IMR-90 (cell line): ENCODE data around the gene TCP11. TPM values are rescaled to one million over a fixed set of nuclear protein-coding genes. Genes with fewer than 3 reads are reported as not detected.

ENCODE experiments used
- ATAC-seq: fragments of 200-7000 bp; cut with Tn5 transposase; 2 replicates; pipeline ENCODE4 v1.9.1; 2020; ENCODE audit warnings: low read depth, mild to moderate bottlenecking, moderate library complexity
- BruUV-seq: library from RNA; stranded (reverse); fragments of 400-500 nt; replicated peaks from 2 replicates; lab custom pipeline; 2021; lab: Mats Ljungman, UMichigan
- CTCF ChIA-PET: fragments of 300-600 bp; formaldehyde crosslinking; extraction: SDS; loops from one replicate; lab custom pipeline; 2021; ENCODE audit warnings: antibody characterized with exemption; lab: Yijun Ruan, JAX
- POLR2A ChIA-PET: fragments of 300-600 bp; sonication (Branson Sonifier 250); formaldehyde crosslinking; loops from one replicate; lab custom pipeline; 2022; ENCODE audit warnings: antibody characterized with exemption; ENCODE audit not compliant: unreplicated experiment; lab: Charles Lee
- DNase-seq: peaks from one replicate; pipeline ENCODE4 v3.0.0; 2013
- H2AFZ ChIP-seq: replicated peaks from 2 replicates; pipeline ENCODE3; 2013; ENCODE audit warnings: low read length, mild to moderate bottlenecking; ENCODE audit not compliant: poor library complexity
- H2AK5ac ChIP-seq: 2 replicates; pipeline ENCODE4 v1.6.1; 2013; ENCODE audit warnings: low read depth, low read length, inconsistent platforms
- H2AK9ac ChIP-seq: replicated peaks from 2 replicates; pipeline ENCODE3; 2013; ENCODE audit warnings: mild to moderate bottlenecking, low read depth, low read length, moderate library complexity; ENCODE audit not compliant: poor library complexity
- H2BK120ac ChIP-seq: 2 replicates; pipeline ENCODE4 v1.6.1; 2013; ENCODE audit warnings: low read depth, low read length, inconsistent platforms
- H2BK15ac ChIP-seq: 3 replicates; pipeline ENCODE4 v1.6.1; 2013; ENCODE audit warnings: low read depth, low read length, inconsistent platforms
- H2BK20ac ChIP-seq: 2 replicates; pipeline ENCODE4 v1.6.1; 2013; ENCODE audit warnings: low read depth, mild to moderate bottlenecking, inconsistent platforms, low read length, moderate library complexity
- H2BK5ac ChIP-seq: 2 replicates; pipeline ENCODE4 v1.6.1; 2013; ENCODE audit warnings: mild to moderate bottlenecking, low read depth, low read length, inconsistent platforms; ENCODE audit not compliant: poor library complexity, severe bottlenecking
- H3K14ac ChIP-seq: replicated peaks from 2 replicates; pipeline ENCODE4 v1.6.1; 2013; ENCODE audit warnings: low read depth, low read length, inconsistent platforms
- H3K18ac ChIP-seq: 2 replicates; pipeline ENCODE4 v1.6.1; 2013; ENCODE audit warnings: low read depth, low read length, control low read depth
- H3K23ac ChIP-seq: 2 replicates; pipeline ENCODE4 v1.6.1; 2013; ENCODE audit warnings: low read depth, low read length, inconsistent platforms
- H3K27ac ChIP-seq: 2 replicates; pipeline ENCODE4 v1.5.1; 2013; ENCODE audit warnings: mild to moderate bottlenecking, control low read depth, low read length; ENCODE audit not compliant: insufficient read depth
- H3K27me3 ChIP-seq: 2 replicates; pipeline ENCODE4 v1.6.1; 2013; ENCODE audit warnings: low read length; ENCODE audit not compliant: control insufficient read depth, insufficient read depth
- H3K36me3 ChIP-seq: 2 replicates; pipeline ENCODE4 v1.6.1; 2013; ENCODE audit warnings: low read length, mixed read lengths; ENCODE audit not compliant: control insufficient read depth, insufficient read depth
- H3K4ac ChIP-seq: 2 replicates; pipeline ENCODE4 v1.6.1; 2013; ENCODE audit warnings: low read depth, low read length, inconsistent platforms
- H3K4me1 ChIP-seq: 2 replicates; pipeline ENCODE4 v1.6.1; 2013; ENCODE audit warnings: low read length, mixed read lengths; ENCODE audit not compliant: control insufficient read depth, insufficient read depth
- H3K4me2 ChIP-seq: 2 replicates; pipeline ENCODE4 v1.6.1; 2013; ENCODE audit warnings: low read depth, mild to moderate bottlenecking, control low read depth, low read length, moderate library complexity
- H3K4me3 ChIP-seq: 2 replicates; pipeline ENCODE4 v1.5.1; 2013; ENCODE audit warnings: low read depth, mild to moderate bottlenecking, control low read depth, low read length, moderate library complexity; ENCODE audit not compliant: insufficient read depth
- H3K56ac ChIP-seq: 2 replicates; pipeline ENCODE4 v1.6.1; 2013; ENCODE audit warnings: low read length, inconsistent platforms; ENCODE audit not compliant: insufficient read depth; ENCODE audit errors: extremely low read depth
- H3K79me1 ChIP-seq, 2 experiments: 2 replicates each; pipeline ENCODE4 v1.6.1; 2013; ENCODE audit warnings: low read length in 2 of 2, inconsistent platforms in 1 of 2, low read depth in 1 of 2
- H3K9ac ChIP-seq: 2 replicates; pipeline ENCODE4 v1.6.1; 2013; ENCODE audit warnings: low read depth, low read length, control low read depth
- H3K9me1 ChIP-seq: 2 replicates; pipeline ENCODE4 v1.6.1; 2013; ENCODE audit warnings: low read length, inconsistent platforms; ENCODE audit not compliant: insufficient read depth
- H3K9me3 ChIP-seq: 2 replicates; pipeline ENCODE4 v1.6.1; 2013; ENCODE audit warnings: low read length; ENCODE audit not compliant: control insufficient read depth, insufficient read depth
- H4K20me1 ChIP-seq: 2 replicates; pipeline ENCODE4 v1.6.1; 2013; ENCODE audit warnings: low read length, inconsistent platforms; ENCODE audit not compliant: insufficient read depth
- H4K5ac ChIP-seq: 2 replicates; pipeline ENCODE4 v1.6.1; 2013; ENCODE audit warnings: mild to moderate bottlenecking, low read depth, low read length, control low read depth
- H4K8ac ChIP-seq, 2 experiments: 2 replicates each; pipeline ENCODE4 v1.6.1; 2013; ENCODE audit warnings: low read depth in 2 of 2, low read length in 2 of 2, control low read depth in 1 of 2, inconsistent platforms in 1 of 2
- H4K91ac ChIP-seq: 2 replicates; pipeline ENCODE4 v1.6.1; 2013; ENCODE audit warnings: low read depth, low read length, inconsistent platforms; ENCODE audit not compliant: insufficient read depth
- BHLHE40 ChIP-seq: fragments of 150-350 bp; IDR thresholded peaks from 2 replicates; pipeline ENCODE4 v1.6.1; 2016; ENCODE audit warnings: mild to moderate bottlenecking, low read depth, low read length
- CEBPB ChIP-seq: IDR thresholded peaks from 2 replicates; pipeline ENCODE4 v1.6.1; 2012; ENCODE audit warnings: low read depth, low read length, improper control_type of control experiment
- CHD1 ChIP-seq: IDR thresholded peaks from 2 replicates; pipeline ENCODE4 v1.6.1; 2012; ENCODE audit warnings: low read depth, low read length, improper control_type of control experiment
- CTCF ChIP-seq: conservative IDR thresholded peaks from 2 replicates; pipeline ENCODE4 v1.5.1; 2012; ENCODE audit warnings: mild to moderate bottlenecking, low read depth, low read length, improper control_type of control experiment
- ELK1 ChIP-seq: fragments of 150-350 bp; IDR thresholded peaks from 2 replicates; pipeline ENCODE4 v1.6.1; 2016; ENCODE audit warnings: low read depth, mild to moderate bottlenecking, low read length, moderate library complexity, borderline replicate concordance
- FOS ChIP-seq: fragments of 150-350 bp; IDR thresholded peaks from 2 replicates; pipeline ENCODE4 v1.6.1; 2016; ENCODE audit warnings: low read depth, low read length
- MAFK ChIP-seq: IDR thresholded peaks from 2 replicates; pipeline ENCODE4 v1.6.1; 2012; ENCODE audit warnings: low read depth, low read length, improper control_type of control experiment
- MAZ ChIP-seq: IDR thresholded peaks from 2 replicates; pipeline ENCODE4 v1.6.1; 2012; ENCODE audit warnings: low read depth, mild to moderate bottlenecking, low read length, improper control_type of control experiment, moderate library complexity, borderline replicate concordance
- MXI1 ChIP-seq: IDR thresholded peaks from 2 replicates; pipeline ENCODE4 v1.6.1; 2012; ENCODE audit warnings: low read depth, mild to moderate bottlenecking, low read length, moderate library complexity, borderline replicate concordance
- NFE2L2 ChIP-seq: fragments of 150-350 bp; IDR thresholded peaks from 2 replicates; pipeline ENCODE4 v1.6.1; 2016; ENCODE audit warnings: low read depth, mild to moderate bottlenecking, low read length
- RAD21 ChIP-seq: IDR thresholded peaks from 2 replicates; pipeline ENCODE4 v1.6.1; 2012; ENCODE audit warnings: low read length, improper control_type of control experiment
- RCOR1 ChIP-seq: IDR thresholded peaks from 2 replicates; pipeline ENCODE4 v1.6.1; 2012; ENCODE audit warnings: mild to moderate bottlenecking, low read length, improper control_type of control experiment; ENCODE audit not compliant: insufficient replicate concordance
- RFX5 ChIP-seq: IDR thresholded peaks from 2 replicates; pipeline ENCODE4 v1.8.0; 2012; ENCODE audit warnings: low read depth, mild to moderate bottlenecking, low read length, moderate library complexity
- SMC3 ChIP-seq: fragments of 150-350 bp; IDR thresholded peaks from 2 replicates; pipeline ENCODE4 v1.6.1; 2016; ENCODE audit warnings: low read depth, mild to moderate bottlenecking, antibody characterized with exemption, low read length, moderate library complexity
- USF2 ChIP-seq: fragments of 150-350 bp; IDR thresholded peaks from 2 replicates; pipeline ENCODE4 v1.6.1; 2017; ENCODE audit warnings: mild to moderate bottlenecking, antibody characterized with exemption, low read length, low read depth
- WGBS, 2 experiments: methylation state at CpG; one replicate each; pipeline versions ENCODE4 v1.1.5 to v1.1.7; 2013; ENCODE audit warnings: missing lambda C conversion rate in 2 of 2; ENCODE audit not compliant: insufficient read length in 1 of 2; ENCODE audit errors: extremely low coverage in 2 of 2; 5-methylcytosine and 5-hydroxymethylcytosine counted together
- dilution Hi-C: fragments of 300-500 bp; cut with HindIII; formaldehyde crosslinking; loops from one replicate; pipeline ENCODE4 v1.14.3; 2018; ENCODE audit warnings: low sequenced_read_pairs; ENCODE audit not compliant: unreplicated experiment
- in situ Hi-C: fragments of 300-500 bp; cut with MboI; formaldehyde crosslinking; loops from 3 replicates; pipeline ENCODE4 v1.14.3; 2019; ENCODE audit warnings: low sequenced_read_pairs, inconsistent platforms, mixed read lengths
- intact Hi-C: fragments of 100-400 bp; cut with micrococcal nuclease; formaldehyde crosslinking; loops from 2 replicates; pipeline ENCODE4 v1.10.0; 2022
- polyA plus RNA-seq, 3 experiments: library from polyadenylated mRNA; depleted of rRNA; stranded (reverse); fragments of >200 nt; gene quantifications; 2 replicates each; pipeline ENCODE4 v1.2.3, GENCODE V29; 2012; ENCODE audit warnings: low replicate concordance in 1 of 3
- total RNA-seq: library from RNA; depleted of rRNA; stranded (reverse); fragments of >200 nt; gene quantifications from 2 replicates; pipeline ENCODE4 v1.2.3, GENCODE V29; 2012

The TCP11 gene
- total and polyA plus RNA-seq, 2 of the 4 experiments (the other 2 are of a cell fraction): 0.34 to 0.36 TPM

- no TSS peak for BruUV-seq
Measured at GRCh38 chr6:35078896-35079295, 62.2 kb downstream of the TCP11 start.

More at GRCh38 chr6:35078896-35079295, 62.2 kb downstream of the TCP11 start:
- Histone ChIP-seq H3K14ac (no peak overlapping the region), H2BK120ac (no peak overlapping the region), H2BK20ac (no peak overlapping the region), H3K4ac (no peak overlapping the region), H3K27ac (no peak overlapping the region), H3K27me3 (no peaks in the 10 kb centered on the region), H3K36me3 (peaks cover 28% of the 10 kb centered on the region; the same call in 1 of the 2 replicates), H3K4me3 (no peak overlapping the region), H4K20me1 (no peaks in the 10 kb centered on the region), H3K18ac (no peak overlapping the region), H3K4me2 (no peak overlapping the region), H3K9ac (no peak overlapping the region), H2BK15ac (no peak overlapping the region), H2AFZ (no peak overlapping the region), H3K23ac (no peak overlapping the region), H3K4me1 (no peaks in the 10 kb centered on the region), H4K91ac (no peak overlapping the region), H3K9me1 (no peaks in the 10 kb centered on the region), H3K79me1 (no peaks in the 10 kb centered on the region), H4K8ac (no peak overlapping the region), H2AK5ac (no peak overlapping the region), H3K9me3 (no peaks in the 10 kb centered on the region), H2AK9ac (no peak overlapping the region), H2BK5ac (no peak overlapping the region), H4K5ac (no peak overlapping the region), H3K56ac (no peak overlapping the region)
- 100% methylated on average over 2 of the region's 11 CpGs; no CpG with 5 or more reads in 1 of the 2 experiments for WGBS, 2 experiments
- in situ Hi-C loops: no loop called here
- dilution Hi-C loops: no loop called here
- DNase-seq: no peak
- POLR2A ChIA-PET: no interaction called here
- no peak for ATAC-seq
- intact Hi-C loops: no loop called here
- CTCF ChIA-PET: interaction anchor here (0.7 kb wide), 1 partner anchor 13 kb away, joined by 3 read pairs; no protein-coding TSS in a partner anchor
- no peak for TF ChIP-seq CTCF
- no peak for TF ChIP-seq MXI1
- TF ChIP-seq RFX5: no peak
- no peak for TF ChIP-seq MAZ
- no peak for TF ChIP-seq FOS
- no peak for TF ChIP-seq USF2
- no peak for TF ChIP-seq NFE2L2
- TF ChIP-seq BHLHE40: no peak
- TF ChIP-seq RCOR1: no peak
- no peak for TF ChIP-seq ELK1
- TF ChIP-seq CEBPB: no peak
- no peak for TF ChIP-seq CHD1
- no peak for TF ChIP-seq SMC3
- no peak for TF ChIP-seq RAD21
- no peak for TF ChIP-seq MAFK
